GM19035 (cell line): Measurements from ENCODE around the gene IL6.

ENCODE experiments used
- ATAC-seq: cut with Tn5 transposase; IDR thresholded peaks from one replicate; pipeline ENCODE4 v1.9.1; 2021; ENCODE audit not compliant: unreplicated experiment

The IL6 gene

DNA sequence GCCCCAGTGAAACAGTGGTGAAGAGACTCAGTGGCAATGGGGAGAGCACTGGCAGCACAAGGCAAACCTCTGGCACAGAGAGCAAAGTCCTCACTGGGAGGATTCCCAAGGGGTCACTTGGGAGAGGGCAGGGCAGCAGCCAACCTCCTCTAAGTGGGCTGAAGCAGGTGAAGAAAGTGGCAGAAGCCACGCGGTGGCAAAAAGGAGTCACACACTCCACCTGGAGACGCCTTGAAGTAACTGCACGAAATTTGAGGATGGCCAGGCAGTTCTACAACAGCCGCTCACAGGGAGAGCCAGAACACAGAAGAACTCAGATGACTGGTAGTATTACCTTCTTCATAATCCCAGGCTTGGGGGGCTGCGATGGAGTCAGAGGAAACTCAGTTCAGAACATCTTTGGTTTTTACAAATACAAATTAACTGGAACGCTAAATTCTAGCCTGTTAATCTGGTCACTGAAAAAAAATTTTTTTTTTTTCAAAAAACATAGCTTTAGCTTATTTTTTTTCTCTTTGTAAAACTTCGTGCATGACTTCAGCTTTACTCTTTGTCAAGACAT lies 574 bp upstream of the IL6 start:
- peak; percentile 73 for ATAC-seq

DNA sequence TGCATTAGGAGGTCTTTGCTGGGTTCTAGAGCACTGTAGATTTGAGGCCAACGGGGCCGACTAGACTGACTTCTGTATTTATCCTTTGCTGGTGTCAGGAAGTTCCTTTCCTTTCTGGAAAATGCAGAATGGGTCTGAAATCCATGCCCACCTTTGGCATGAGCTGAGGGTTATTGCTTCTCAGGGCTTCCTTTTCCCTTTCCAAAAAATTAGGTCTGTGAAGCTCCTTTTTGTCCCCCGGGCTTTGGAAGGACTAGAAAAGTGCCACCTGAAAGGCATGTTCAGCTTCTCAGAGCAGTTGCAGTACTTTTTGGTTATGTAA lies 675 bp downstream of the IL6 start:
- no peak for ATAC-seq

DNA sequence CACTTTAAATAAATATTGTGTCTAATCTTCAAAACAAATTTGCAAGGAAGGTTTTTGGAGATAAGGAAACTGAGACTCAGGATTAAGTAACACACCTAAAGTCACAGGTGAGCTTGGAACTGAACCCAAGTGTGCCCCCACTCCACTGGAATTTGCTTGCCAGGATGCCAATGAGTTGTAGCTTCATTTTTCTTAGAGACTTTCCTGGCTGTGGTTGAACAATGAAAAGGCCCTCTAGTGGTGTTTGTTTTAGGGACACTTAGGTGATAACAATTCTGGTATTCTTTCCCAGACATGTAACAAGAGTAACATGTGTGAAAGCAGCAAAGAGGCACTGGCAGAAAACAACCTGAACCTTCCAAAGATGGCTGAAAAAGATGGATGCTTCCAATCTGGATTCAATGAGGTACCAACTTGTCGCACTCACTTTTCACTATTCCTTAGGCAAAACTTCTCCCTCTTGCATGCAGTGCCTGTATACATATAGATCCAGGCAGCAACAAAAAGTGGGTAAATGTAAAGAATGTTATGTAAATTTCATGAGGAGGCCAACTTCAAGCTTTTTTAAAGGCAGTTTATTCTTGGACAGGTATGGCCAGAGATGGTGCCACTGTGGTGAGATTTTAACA lies 1.5 kb downstream of the IL6 start:
- no peak for ATAC-seq

DNA sequence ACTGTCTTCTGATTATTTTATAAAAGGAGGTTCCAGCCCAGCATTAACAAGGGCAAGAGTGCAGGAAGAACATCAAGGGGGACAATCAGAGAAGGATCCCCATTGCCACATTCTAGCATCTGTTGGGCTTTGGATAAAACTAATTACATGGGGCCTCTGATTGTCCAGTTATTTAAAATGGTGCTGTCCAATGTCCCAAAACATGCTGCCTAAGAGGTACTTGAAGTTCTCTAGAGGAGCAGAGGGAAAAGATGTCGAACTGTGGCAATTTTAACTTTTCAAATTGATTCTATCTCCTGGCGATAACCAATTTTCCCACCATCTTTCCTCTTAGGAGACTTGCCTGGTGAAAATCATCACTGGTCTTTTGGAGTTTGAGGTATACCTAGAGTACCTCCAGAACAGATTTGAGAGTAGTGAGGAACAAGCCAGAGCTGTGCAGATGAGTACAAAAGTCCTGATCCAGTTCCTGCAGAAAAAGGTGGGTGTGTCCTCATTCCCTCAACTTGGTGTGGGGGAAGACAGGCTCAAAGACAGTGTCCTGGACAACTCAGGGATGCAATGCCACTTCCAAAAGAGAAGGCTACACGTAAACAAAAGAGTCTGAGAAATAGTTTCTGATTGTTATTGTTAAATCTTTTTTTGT lies 2.3 kb downstream of the IL6 start:
- ATAC-seq: no peak

DNA sequence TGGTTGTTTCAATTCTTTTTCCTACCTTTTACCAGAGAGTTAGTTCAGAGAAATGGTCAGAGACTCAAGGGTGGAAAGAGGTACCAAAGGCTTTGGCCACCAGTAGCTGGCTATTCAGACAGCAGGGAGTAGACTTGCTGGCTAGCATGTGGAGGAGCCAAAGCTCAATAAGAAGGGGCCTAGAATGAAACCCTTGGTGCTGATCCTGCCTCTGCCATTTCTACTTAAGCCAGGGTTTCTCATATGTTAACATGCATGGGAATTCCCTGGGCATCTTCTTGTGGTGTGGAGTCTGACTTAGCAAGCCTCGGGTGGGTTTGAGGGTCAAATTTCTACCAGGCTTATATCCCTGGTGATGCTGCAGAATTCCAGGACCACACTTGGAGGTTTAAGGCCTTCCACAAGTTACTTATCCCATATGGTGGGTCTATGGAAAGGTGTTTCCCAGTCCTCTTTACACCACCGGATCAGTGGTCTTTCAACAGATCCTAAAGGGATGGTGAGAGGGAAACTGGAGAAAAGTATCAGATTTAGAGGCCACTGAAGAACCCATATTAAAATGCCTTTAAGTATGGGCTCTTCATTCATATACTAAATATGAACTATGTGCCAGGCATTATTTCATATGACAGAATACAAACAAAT lies 3.2 kb downstream of the IL6 start:
- no peak for ATAC-seq

DNA sequence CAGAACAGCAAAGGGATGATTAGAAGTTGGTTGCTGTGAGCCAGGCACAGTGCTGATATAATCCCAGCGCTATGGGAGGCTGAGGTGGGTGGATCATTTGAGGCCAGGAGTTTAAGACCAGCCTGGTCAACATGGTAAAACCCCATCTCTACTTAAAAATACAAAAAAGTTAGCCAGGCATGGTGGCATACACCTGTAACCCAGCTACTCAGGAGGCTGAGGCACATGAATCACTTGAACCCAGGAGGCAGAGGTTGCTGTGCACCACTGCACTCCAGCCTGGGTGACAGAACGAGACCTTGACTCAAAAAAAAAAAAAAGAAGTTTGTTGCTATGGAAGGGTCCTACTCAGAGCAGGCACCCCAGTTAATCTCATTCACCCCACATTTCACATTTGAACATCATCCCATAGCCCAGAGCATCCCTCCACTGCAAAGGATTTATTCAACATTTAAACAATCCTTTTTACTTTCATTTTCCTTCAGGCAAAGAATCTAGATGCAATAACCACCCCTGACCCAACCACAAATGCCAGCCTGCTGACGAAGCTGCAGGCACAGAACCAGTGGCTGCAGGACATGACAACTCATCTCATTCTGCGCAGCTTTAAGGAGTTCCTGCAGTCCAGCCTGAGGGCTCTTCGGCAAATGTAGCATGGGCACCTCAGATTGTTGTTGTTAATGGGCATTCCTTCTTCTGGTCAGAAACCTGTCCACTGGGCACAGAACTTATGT lies 4.1 kb downstream of the IL6 start:
- ATAC-seq: no peak

DNA sequence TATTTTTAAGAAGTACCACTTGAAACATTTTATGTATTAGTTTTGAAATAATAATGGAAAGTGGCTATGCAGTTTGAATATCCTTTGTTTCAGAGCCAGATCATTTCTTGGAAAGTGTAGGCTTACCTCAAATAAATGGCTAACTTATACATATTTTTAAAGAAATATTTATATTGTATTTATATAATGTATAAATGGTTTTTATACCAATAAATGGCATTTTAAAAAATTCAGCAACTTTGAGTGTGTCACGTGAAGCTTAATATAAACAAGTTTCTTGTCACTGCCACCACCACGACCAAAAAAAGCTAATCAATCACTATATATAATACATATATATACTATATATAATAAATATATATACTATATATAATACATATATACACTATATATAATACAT lies 4.8 kb downstream of the IL6 start:
- ATAC-seq: no peak

DNA sequence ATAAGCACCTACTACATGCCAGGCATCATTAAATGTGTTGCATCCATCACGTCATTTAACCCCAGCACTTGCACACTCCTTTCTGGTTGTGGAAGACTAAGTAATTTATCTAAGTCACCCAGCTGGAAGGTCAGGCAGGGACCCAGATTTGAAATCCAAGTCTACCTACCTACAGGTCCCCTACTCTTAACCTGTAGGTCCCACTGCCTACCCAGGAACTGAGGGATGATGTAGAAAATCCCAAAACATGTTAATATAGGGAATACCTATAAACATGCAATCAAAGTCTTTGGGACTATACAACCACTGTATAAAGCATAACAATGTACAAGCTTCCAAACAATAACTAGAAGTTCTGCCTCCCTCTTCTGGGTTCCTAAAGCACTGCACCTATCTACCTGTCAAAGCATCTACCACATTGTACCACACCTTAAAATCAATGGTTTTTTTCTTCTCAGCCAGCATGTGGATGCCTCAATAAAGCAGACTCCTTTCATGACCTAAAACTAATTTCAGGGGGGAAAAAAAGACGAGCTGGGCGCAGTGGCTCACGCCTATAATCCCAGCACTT lies 5.6 kb downstream of the IL6 start:
- no peak for ATAC-seq

DNA sequence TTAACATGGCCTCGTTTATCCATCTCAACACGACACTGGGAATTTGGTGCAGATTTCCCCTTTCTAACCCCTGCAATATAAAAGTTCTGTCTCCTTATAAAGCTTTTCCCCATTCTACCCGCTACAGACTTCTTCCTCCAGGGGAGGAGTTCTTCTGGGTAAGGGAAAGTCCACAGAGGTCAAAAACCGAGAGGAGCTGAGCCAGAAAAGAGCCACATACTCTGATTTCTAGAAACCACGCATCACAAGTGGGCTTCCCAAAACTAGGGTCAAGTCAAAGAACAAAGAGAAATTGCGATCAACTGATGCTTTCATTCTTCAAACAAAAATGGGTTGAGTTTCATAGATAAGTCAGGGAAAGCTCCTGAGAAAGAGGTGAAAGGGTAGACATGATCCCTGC lies 6.8 kb downstream of the IL6 start:
- ATAC-seq: no peak

DNA sequence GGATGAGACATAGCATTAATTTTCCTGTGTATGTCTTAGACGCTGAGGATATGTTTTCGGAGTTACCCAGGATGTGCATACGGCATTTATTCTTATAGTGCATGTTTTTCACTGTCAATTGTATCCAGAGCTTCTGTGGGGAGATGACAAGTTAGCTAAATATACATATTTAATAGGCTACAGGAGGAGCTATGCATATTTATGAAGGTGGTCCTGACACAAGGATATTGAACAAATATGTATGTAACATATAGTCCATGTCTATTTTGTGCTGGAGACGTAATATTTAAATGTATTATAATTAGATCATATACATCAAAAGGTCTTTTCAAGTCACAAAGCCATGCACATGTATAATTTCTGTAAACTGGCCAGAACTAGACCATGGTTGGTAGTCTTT lies 16.0 kb downstream of the IL6 start:
- no peak for ATAC-seq

DNA sequence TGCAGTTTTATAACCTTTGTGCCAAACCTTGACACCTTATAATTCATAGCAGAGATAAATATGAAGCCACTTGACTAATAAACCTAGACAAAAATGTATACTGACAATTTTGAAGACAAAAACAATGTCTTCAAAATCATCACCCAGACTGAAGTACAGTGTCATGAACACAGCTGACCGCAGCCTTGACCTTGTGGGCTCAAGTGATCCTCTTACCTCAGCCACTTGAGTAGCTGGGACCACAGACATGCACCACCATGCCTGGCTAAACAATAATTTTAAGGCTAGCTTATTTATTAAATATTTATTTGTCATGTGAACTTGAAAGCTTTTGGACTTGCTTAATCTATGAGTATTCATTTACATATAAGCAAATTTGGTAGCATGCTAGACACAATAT lies 24.3 kb downstream of the IL6 start:
- ATAC-seq: no peak

DNA sequence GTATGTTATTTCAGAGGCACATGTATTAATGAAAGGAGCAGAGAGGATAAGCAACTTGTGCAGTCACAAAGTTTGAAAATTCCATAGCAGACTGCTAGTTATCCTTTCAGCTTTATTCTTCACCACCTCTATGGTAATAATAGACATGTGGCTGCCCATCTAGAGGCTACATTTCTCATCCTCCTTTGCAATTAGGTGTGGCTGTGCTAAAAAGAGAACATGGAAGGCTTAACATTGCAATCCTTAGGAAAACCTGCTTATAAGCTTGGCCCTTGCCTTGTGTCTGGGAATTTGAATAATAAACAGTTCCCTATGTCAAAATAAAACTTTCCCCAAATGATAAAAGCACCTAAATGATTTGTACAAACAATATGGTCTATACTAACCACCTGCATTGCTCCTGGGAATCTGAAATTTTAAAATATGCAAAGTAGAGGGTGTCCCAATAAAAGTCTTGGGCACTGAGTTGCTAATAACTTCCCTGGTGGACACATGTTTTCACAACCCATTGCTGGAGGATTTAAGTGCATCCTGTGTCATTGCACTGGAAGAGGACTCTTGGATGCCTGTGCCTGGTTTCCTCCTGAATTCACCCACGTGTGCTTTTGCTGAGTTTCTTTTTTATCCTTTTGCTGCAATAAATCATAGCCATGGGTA lies 30.5 kb downstream of the IL6 start:
- ATAC-seq: no peak

DNA sequence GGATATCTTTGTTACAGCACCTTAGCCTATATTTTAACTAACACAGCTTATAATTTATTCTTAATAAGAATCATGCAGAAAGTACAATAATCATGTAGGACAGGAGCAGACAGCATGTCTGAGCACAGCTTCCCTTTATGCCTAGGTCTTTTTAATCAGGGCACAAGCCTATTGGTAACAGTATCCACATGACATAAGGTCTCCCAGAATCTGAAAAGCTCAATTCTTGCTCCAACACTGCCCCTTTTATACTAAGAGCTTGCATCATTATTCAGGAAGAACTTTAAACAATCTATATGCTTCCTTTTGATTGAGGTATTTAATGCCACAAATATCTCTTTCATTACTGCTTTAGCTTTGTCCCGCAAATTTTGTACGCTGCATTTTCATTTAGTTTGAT lies 31.6 kb downstream of the IL6 start:
- ATAC-seq: no peak

DNA sequence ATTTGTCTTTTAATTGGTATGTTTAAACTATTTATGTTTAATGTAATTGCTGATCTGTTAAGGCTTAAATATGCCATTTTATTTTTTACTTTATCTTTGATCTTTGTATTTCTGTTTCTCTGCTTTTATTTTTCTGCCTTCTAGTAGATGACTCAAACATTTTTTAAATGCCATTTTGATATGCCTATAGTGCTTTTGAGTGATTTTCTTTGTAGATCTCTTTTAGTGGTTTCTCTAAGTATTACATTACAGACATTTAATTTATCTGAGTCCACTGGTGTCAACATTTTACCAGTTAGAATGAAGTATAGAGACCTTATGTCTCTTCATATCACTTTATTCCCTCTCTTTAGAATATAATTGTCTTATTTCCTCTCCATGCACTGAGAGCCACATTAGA lies 32.7 kb downstream of the IL6 start:
- no peak for ATAC-seq

DNA sequence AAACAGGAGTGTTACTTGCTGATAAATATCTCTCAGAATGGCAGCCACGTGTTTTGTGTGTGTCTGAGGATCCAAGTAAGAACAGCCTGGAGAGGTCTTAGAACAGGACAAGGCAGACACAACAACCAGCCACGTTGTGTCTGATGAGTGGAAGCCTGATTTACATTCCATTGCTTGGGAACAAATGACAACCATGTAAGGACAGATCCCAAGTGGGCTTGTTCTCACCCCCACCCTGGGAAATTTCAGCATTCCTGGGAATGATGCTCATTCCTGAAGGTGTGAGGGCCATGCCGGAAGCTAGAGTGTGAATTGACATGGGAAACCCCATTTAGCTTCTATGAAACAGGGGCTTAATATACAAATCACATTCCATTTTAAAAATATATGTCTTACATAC lies 35.9 kb downstream of the IL6 start:
- no peak for ATAC-seq

DNA sequence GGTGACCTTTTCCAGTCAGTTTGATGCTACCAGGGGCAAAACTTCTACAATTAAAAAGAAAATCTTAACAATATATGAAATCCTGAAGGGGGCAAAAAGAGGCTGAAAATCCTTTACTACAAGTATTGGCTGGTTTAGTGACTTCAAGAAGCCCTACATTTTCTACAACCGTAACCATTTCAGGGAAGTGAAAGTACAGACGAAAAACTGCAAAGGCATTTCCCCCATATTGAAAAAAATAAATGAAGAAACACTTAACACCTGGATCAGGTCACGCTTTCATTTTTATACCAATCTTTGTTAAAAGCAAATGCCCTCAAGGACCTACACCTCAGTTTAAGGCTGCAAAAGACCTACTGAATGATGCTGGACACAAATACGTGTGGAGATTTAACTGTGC lies 38.6 kb downstream of the IL6 start:
- ATAC-seq: peak; percentile 78

DNA sequence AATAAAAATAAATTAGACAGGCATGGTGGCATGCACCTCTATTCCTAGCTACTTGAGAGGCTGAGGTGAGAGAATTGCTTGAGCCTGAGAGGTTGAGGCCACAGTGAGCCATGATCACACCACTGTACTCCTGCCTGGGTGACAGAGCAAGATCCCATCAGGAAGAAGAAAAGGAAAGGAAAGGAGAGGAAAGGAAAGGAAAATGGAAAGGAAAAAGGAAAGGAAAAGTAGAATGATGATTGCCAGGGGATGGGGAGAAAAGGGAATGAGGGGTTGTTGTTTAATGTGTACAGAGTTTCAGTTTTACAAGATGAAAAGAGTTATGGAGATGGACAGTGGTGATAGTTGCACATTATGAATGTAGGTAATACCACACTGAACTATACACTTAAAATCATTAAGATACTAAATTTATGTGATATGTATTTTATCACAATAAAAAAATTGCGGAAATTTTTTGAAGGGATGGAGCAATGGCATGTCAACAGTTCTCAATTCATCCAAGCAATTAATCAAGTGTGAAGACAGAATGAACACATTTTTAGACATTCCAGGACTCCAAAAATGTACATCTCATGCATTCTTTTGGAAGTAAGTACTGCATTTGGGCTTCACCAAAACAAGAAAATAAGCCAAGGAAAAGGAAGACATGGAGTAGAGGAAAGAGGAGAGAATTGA lies 44.3 kb downstream of the IL6 start:
- ATAC-seq: no peak

DNA sequence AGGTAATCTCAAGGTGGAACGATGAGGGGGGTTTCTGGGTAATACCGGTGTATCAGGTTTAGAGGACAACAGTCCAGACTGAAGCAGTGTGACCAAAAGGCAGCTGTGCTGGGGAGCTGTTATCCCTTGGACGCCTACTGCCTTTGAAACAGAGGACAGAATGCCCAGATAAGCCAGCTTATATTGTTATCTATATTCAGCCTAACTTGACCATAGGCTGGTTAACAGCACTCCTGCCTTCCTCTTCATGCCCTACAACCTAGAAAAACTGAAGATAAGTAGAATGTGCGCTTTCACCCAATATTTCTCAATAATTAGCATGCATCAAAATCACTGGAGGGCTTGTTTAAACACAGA lies 44.9 kb downstream of the IL6 start:
- no peak for ATAC-seq

DNA sequence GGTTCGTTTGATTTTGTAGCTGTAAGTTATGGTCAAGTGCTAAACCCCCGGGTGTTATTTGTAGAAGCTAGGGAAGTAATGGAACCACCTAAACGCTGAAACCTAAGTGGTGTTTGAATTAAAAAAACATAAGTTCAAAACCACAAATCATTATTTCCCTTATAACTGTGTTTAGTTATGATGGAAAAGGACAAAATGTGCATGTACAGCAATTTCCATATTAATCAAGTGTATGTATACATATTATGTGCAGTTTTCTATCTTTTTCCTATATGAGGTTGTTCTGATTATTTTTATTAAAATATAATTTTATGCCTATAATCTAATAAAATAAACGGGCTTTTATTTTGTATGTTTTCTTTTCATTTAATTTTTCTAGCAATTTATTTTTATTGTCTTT lies 45.9 kb downstream of the IL6 start:
- no peak for ATAC-seq

DNA sequence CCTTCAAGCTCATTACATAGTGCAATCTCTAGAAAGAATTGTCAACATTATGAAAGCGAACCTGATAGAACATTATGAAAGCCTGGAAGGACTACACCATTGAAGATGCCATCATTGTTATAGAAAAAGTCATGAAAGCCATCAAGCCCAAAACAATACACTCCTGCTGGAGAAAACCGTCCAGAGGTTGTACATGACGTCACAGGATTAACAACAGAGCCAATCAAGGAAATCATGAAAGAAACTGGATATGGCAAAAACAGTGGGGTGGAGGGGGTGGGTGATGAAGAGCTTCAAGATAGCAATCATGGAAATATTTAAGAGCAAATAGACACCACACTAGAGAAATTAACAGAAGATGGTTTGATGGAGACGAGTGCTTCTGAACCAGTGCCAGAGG lies 50.0 kb downstream of the IL6 start:
- no peak for ATAC-seq
